AG10803 (cell line): Measurements from ENCODE around the gene PCSK2.

Source experiments
- DNase-seq: peaks from one replicate; pipeline ENCODE4 v3.0.0; 2010; ENCODE audit warnings: low read depth
- H3K4me3 ChIP-seq: 2 replicates; pipeline ENCODE4 v1.5.1; 2011; ENCODE audit warnings: mild to moderate bottlenecking, low read length, control low read depth
- CTCF ChIP-seq: conservative IDR thresholded peaks from 2 replicates; pipeline ENCODE4 v1.5.1; 2011; ENCODE audit warnings: mild to moderate bottlenecking, low read length, control low read depth, inconsistent platforms

PCSK2 gene

GRCh38 chr20:17513939-17514338, 287.1 kb downstream of the PCSK2 start:
- DNase-seq, result no peak
- no peak for TF ChIP-seq CTCF

GRCh38 chr20:17515053-17515452, 288.2 kb downstream of the PCSK2 start:
- DNase-seq, result no peak
- H3K4me3 ChIP-seq, result no peak overlapping the region
- TF ChIP-seq CTCF, result no peak

More at GRCh38 chr20:17513939-17514338, 287.1 kb downstream of the PCSK2 start:
- H3K4me3 ChIP-seq, result no peak overlapping the region

DNA sequence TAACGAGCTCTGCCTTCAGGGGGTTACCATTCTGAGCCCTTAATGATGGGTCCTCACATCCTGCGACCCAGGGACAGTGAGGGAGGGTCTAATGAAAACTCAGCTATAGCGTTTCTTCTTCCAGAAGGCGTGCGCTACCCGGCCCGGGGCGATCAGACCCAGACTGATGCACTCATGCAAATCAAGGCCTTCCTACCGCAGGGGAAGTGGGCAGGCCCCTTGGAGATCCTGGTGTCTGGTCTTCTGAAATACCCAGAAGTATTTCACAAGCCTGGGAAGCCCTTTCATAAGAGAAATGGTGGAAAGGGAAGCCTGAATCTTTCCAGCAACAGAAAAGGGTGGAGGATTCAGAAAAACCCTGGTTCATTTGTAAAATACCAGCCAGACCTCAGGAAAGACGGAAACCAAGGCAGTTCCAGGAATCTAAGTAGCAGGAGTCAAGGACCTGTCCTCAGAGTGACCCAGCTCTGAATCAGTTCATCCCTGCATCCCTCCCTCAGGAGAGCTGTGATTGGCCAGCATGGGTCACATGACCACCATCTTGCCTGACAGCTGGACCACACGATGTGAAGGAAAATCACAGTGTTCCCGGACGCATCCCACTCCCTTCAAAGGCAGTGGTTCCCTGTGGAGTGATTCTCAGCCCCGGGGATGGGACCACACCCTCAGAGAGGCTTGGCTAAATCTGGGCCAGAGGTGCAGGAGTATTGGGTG, 291.7 kb downstream of the PCSK2 start:
- TF ChIP-seq CTCF, result no peak
- no peak for DNase-seq
- no peak overlapping the region for H3K4me3 ChIP-seq

GRCh38 chr20:17519606-17520285, 292.9 kb downstream of the PCSK2 start:
- TF ChIP-seq CTCF, result no peak
- no peak for DNase-seq
- no peak overlapping the region for H3K4me3 ChIP-seq

DNA sequence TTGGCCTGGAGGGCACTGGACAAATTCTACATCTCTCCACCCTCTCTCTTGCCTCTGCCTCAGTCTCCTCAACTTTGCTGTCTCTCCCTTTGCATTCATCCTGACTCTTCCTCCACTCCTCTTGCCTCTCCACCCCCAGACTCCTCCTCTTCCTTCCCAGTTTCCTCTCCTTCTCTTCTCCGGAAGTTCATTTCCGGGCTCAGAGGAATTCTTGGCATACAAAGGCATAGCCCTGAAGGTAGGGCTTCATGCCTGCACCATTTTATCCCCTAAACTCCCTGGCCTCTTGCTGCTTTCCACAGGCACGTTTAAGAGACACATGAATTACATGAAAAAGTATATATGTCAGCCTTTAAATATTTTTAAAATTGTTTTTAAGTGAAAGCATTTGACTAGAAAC, 293.7 kb downstream of the PCSK2 start:
- no peak for DNase-seq
- TF ChIP-seq CTCF, result no peak
- no peak overlapping the region for H3K4me3 ChIP-seq

DNA sequence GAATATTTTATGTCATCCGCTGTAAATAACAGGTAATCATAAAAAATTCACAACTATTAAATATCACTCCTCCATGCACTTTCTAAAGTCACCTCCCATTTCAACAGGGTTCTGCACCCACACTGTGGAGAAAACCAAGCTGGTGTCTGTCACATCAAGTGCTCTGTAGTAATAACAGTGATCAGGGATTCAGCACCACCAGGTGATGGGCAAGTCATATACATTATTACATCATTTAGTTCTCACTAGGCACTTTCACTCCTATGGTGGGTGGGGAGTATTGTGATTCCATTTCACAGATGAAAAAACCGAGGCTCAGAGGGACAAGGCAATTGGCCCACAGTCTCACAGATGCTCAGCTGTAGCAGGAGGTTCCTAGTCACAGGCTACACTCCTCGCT, 295.7 kb downstream of the PCSK2 start:
- DNase-seq, result no peak
- no peak for TF ChIP-seq CTCF
- no peak overlapping the region for H3K4me3 ChIP-seq

DNA sequence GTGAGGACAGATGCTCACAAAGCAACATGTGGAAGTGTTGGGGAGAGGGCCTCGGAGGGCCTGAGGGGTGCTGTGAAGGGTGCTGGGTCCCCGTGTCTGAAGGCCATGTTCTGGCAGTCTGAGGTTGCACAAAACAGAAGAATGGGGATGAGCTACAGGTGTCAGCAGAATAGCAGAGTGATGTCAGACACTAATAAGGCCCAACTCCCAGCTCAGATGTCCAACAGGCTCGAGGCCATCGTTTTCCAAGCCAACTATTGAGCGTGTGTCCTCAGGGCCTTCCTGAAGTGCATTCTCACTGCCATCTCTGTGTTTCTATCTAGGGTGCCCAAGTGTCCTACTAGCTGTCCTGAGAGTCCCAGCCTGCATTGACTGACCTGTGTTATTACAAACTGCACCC, 296.5 kb downstream of the PCSK2 start:
- H3K4me3 ChIP-seq, result no peak overlapping the region
- no peak for DNase-seq
- no peak for TF ChIP-seq CTCF
